DMS114 treated with DMSO at 0.1 percent for 48 hours (cell line): ENCODE data around the gene PMPCB.

Experiments
- DNase-seq: peaks from one replicate; lab custom pipeline; 2025; ENCODE audit not compliant: unreplicated experiment; lab: John Stamatoyannopoulos, UW

PMPCB gene

GRCh38 chr7:103317009-103317408, 19.8 kb downstream of the PMPCB start:
- DNase-seq: no peak

GRCh38 chr7:103325744-103326143, 28.5 kb downstream of the PMPCB start:
- DNase-seq: no peak

GRCh38 chr7:103336761-103337160, 39.5 kb downstream of the PMPCB start:
- no peak for DNase-seq

GRCh38 chr7:103338864-103339263, 41.6 kb downstream of the PMPCB start:
- DNase-seq: no peak

- DNase-seq: no peak
These were observed 44.2 kb downstream of the PMPCB start for GRCh38 chr7:103341466-103341865.

GRCh38 chr7:103343332-103343731, 46.1 kb downstream of the PMPCB start:
- no peak for DNase-seq

- no peak for DNase-seq
These were observed 46.7 kb downstream of the PMPCB start for GRCh38 chr7:103343758-103344452.

- peak; percentile 89 for DNase-seq
These were observed 47.4 kb downstream of the PMPCB start, which contains the start of gene DNAJC2 for GRCh38 chr7:103344453-103345149. DNAJC2 (minus strand) TSS chr7:103344767; CDS start chr7:103344622, 145 bp downstream.

- DNase-seq: no peak
These were observed 49.2 kb downstream of the PMPCB start for GRCh38 chr7:103346396-103346795.

GRCh38 chr7:103347507-103348267, 50.5 kb downstream of the PMPCB start, which contains the start of gene PSMC2:
PSMC2 (plus strand) TSS chr7:103347643; CDS start chr7:103347712, 69 bp downstream.
- DNase-seq: peak; percentile 85

GRCh38 chr7:103348452-103348851, 51.2 kb downstream of the PMPCB start:
- no peak for DNase-seq

- DNase-seq: no peak
These were observed 51.7 kb downstream of the PMPCB start for GRCh38 chr7:103348959-103349358.

- DNase-seq: no peak
These were observed 52.6 kb downstream of the PMPCB start for GRCh38 chr7:103349805-103350204.
